ENCODE results near the gene ACTC1. TPM values are rescaled to one million over a fixed set of nuclear protein-coding genes. Genes with fewer than 3 reads are reported as not detected.

The ACTC1 gene
- total RNA-seq, 2 donors from 2014 or later: 1.6 to 2.1 TPM

GRCh38 chr15:34776606-34777105 lies 18.7 kb downstream of the ACTC1 start:
- intact Hi-C loops (cut with DNase I): no loop called here
- ATAC-seq: no peak
- Histone ChIP-seq H3K9me3 (no peaks in the 10 kb centered on the region), H3K27me3 (no peaks in the 10 kb centered on the region), H3K27ac (no peak overlapping the region), H3K4me3 (no peak overlapping the region), H3K36me3 (replicated peaks in 1 of 2; ENCODE audit: insufficient read depth in 1 of 2, low read depth in 2 of 2) (no peaks in the 10 kb centered on the region), H3K4me1 (no peaks in the 10 kb centered on the region)
- TF ChIP-seq POLR2A (IDR thresholded peaks at IDR 0.05): no peak
- no peak for TF ChIP-seq CTCF (IDR thresholded peaks at IDR 0.05)
- DNase-seq: no peak
- 61 to 81% methylated on average over 2 of the region's 2 CpGs for WGBS, 2 donors

DNA sequence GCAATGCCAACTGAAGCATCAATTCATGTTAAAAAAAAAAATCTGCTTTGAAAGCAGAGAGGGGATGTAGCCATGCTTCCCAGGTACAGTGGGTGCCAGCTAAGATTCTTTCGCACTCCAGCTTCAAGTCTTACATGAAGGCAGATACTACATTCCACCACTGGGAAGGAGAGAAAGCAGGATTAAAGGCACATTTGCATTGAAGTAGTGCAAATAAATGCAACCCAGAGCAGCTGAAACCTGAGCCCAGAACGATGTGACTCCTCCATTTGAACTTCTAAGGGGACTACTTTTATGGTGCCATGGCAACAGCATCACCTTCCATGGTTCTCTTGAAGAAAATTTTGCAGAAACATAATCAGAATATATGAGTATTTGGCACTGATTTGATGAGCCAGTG lies 21.4 kb downstream of the ACTC1 start:
- H3K4me1 ChIP-seq: no peaks in the 10 kb centered on the region
- H3K4me3 ChIP-seq: no peak overlapping the region
- intact Hi-C loops (cut with DNase I): no loop called here
- WGBS, 2 donors: 36 to 38% methylated on average over 2 of the region's 2 CpGs
- no peak for ATAC-seq
- no peak for DNase-seq
- H3K36me3 ChIP-seq (replicated peaks in 1 of 2; ENCODE audit: insufficient read depth in 1 of 2, low read depth in 2 of 2): no peaks in the 10 kb centered on the region
- H3K27me3 ChIP-seq: no peaks in the 10 kb centered on the region
- no peaks in the 10 kb centered on the region for H3K9me3 ChIP-seq
- no peak for TF ChIP-seq CTCF (IDR thresholded peaks at IDR 0.05)
- TF ChIP-seq POLR2A (IDR thresholded peaks at IDR 0.05): no peak
- H3K27ac ChIP-seq: no peak overlapping the region

DNA sequence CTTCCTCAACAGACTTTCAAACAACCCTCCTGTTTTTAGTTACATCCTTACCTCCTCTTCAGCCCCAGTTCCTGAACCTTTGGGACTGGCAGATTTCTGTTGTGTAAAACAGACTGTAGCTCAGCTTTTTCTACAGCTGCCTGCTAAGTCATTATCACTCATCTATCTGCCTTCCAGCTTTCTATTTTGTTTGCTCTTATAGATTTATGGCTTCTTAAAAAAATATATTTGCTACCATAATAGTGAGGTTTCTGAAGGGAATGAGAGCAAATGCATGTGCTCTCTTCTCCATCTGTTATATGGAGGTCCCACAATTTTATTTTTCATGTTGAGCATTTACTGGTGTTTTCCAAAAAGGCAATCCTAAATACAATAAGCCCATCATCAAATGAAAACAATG lies 22.3 kb downstream of the ACTC1 start:
- Histone ChIP-seq H3K27me3 (no peaks in the 10 kb centered on the region), H3K4me3 (no peak overlapping the region), H3K36me3 (replicated peaks in 1 of 2; ENCODE audit: insufficient read depth in 1 of 2, low read depth in 2 of 2) (no peaks in the 10 kb centered on the region), H3K9me3 (no peaks in the 10 kb centered on the region), H3K27ac (no peak overlapping the region), H3K4me1 (no peaks in the 10 kb centered on the region)
- intact Hi-C loops (cut with DNase I): no loop called here
- DNase-seq (no peak), ATAC-seq (no peak)
- TF ChIP-seq CTCF (IDR thresholded peaks at IDR 0.05) (no peak), POLR2A (IDR thresholded peaks at IDR 0.05) (no peak)

GRCh38 chr15:34772312-34772711 lies 23.0 kb downstream of the ACTC1 start:
- no peaks in the 10 kb centered on the region for H3K4me1 ChIP-seq
- intact Hi-C loops (cut with DNase I): no loop called here
- no peak for DNase-seq
- H3K9me3 ChIP-seq: no peaks in the 10 kb centered on the region
- TF ChIP-seq POLR2A (IDR thresholded peaks at IDR 0.05): no peak
- TF ChIP-seq CTCF (IDR thresholded peaks at IDR 0.05): no peak
- H3K27me3 ChIP-seq: no peaks in the 10 kb centered on the region
- H3K4me3 ChIP-seq: no peak overlapping the region
- H3K36me3 ChIP-seq (replicated peaks in 1 of 2; ENCODE audit: insufficient read depth in 1 of 2, low read depth in 2 of 2): no peaks in the 10 kb centered on the region
- no peak overlapping the region for H3K27ac ChIP-seq
- ATAC-seq: no peak
- 70% methylated on average over 2 of the region's 2 CpGs for WGBS, 2 donors

GRCh38 chr15:34769711-34770110 lies 25.6 kb downstream of the ACTC1 start:
- H3K4me3 ChIP-seq: no peak overlapping the region
- no peaks in the 10 kb centered on the region for H3K27me3 ChIP-seq
- no peak overlapping the region for H3K27ac ChIP-seq
- no peaks in the 10 kb centered on the region for H3K9me3 ChIP-seq
- no peaks in the 10 kb centered on the region for H3K4me1 ChIP-seq
- TF ChIP-seq POLR2A (IDR thresholded peaks at IDR 0.05) (no peak), CTCF (IDR thresholded peaks at IDR 0.05) (no peak)
- ATAC-seq: no peak
- intact Hi-C loops (cut with DNase I): no loop called here
- DNase-seq: no peak
- H3K36me3 ChIP-seq (replicated peaks in 1 of 2; ENCODE audit: insufficient read depth in 1 of 2, low read depth in 2 of 2): no peaks in the 10 kb centered on the region
- 76 to 83% methylated on average over 2 of the region's 2 CpGs for WGBS, 2 donors

All from body of pancreas (tissue), 4 donors.